ENCODE measurements around the gene MCM3.

Gene MCM3

GRCh38 chr6:52304983-52305390 lies 20.4 kb upstream of the MCM3 start:
- peak overlapping the region; percentile 56 for H3K4me3 ChIP-seq (ENCODE audit: low read length)
- peaks cover 44% of the 10 kb centered on the region for H3K4me1 ChIP-seq (ENCODE audit: control insufficient read depth, low read length)
- no peaks in the 10 kb centered on the region for H3K79me2 ChIP-seq (ENCODE audit: control insufficient read depth, low read length)
- H3K36me3 ChIP-seq (ENCODE audit: control insufficient read depth, low read length), result no peaks in the 10 kb centered on the region
- H4K20me1 ChIP-seq (ENCODE audit: control insufficient read depth, insufficient read depth, low read depth, low read length), result no peaks in the 10 kb centered on the region
- TF ChIP-seq EZH2phosphoT487 (IDR thresholded peaks at IDR 0.05; ENCODE audit: borderline replicate concordance, low read length) (no peak), CTCF (IDR thresholded peaks at IDR 0.05; ENCODE audit: low read depth, low read length, poor library complexity, severe bottlenecking) (no peak)
- H3K27me3 ChIP-seq (ENCODE audit: control insufficient read depth, low read length), result no peaks in the 10 kb centered on the region
- H3K27ac ChIP-seq (ENCODE audit: low read depth, low read length), result peak overlapping the region; percentile 92
- no peaks in the 10 kb centered on the region for H3K9me3 ChIP-seq (ENCODE audit: control insufficient read depth, insufficient read depth, low read length)
- H3K9me2 ChIP-seq (replicated peaks; ENCODE audit: control insufficient read depth, low read length), result no peaks in the 10 kb centered on the region
- H3F3A ChIP-seq (ENCODE audit: control insufficient read depth, insufficient read depth), result peaks cover 15% of the 10 kb centered on the region
- H3K4me2 ChIP-seq (ENCODE audit: low read length), result peak overlapping the region; percentile 72

- Histone ChIP-seq H3K9me3 (ENCODE audit: control insufficient read depth, insufficient read depth, low read length) (no peaks in the 10 kb centered on the region), H3K4me3 (ENCODE audit: low read length) (no peak overlapping the region), H3K27ac (ENCODE audit: low read depth, low read length) (no peak overlapping the region), H3K27me3 (ENCODE audit: control insufficient read depth, low read length) (no peaks in the 10 kb centered on the region), H3K9me2 (replicated peaks; ENCODE audit: control insufficient read depth, low read length) (no peaks in the 10 kb centered on the region), H3F3A (ENCODE audit: control insufficient read depth, insufficient read depth) (peaks cover 15% of the 10 kb centered on the region), H4K20me1 (ENCODE audit: control insufficient read depth, insufficient read depth, low read depth, low read length) (no peaks in the 10 kb centered on the region), H3K4me2 (ENCODE audit: low read length) (no peak overlapping the region), H3K4me1 (ENCODE audit: control insufficient read depth, low read length) (peaks cover 42% of the 10 kb centered on the region), H3K79me2 (ENCODE audit: control insufficient read depth, low read length) (no peaks in the 10 kb centered on the region), H3K36me3 (ENCODE audit: control insufficient read depth, low read length) (no peaks in the 10 kb centered on the region)
- TF ChIP-seq EZH2phosphoT487 (IDR thresholded peaks at IDR 0.05; ENCODE audit: borderline replicate concordance, low read length), result no peak
- TF ChIP-seq CTCF (IDR thresholded peaks at IDR 0.05; ENCODE audit: low read depth, low read length, poor library complexity, severe bottlenecking), result no peak
Observed at GRCh38 chr6:52303178-52303577, 18.6 kb upstream of the MCM3 start.

- Histone ChIP-seq H3K79me2 (ENCODE audit: control insufficient read depth, low read length) (no peaks in the 10 kb centered on the region), H4K20me1 (ENCODE audit: control insufficient read depth, insufficient read depth, low read depth, low read length) (no peaks in the 10 kb centered on the region), H3K36me3 (ENCODE audit: control insufficient read depth, low read length) (no peaks in the 10 kb centered on the region), H3K4me1 (ENCODE audit: control insufficient read depth, low read length) (peaks cover 42% of the 10 kb centered on the region), H3K27ac (ENCODE audit: low read depth, low read length) (no peak overlapping the region), H3K4me3 (ENCODE audit: low read length) (no peak overlapping the region), H3K9me3 (ENCODE audit: control insufficient read depth, insufficient read depth, low read length) (no peaks in the 10 kb centered on the region), H3F3A (ENCODE audit: control insufficient read depth, insufficient read depth) (peaks cover 14% of the 10 kb centered on the region), H3K27me3 (ENCODE audit: control insufficient read depth, low read length) (no peaks in the 10 kb centered on the region), H3K4me2 (ENCODE audit: low read length) (no peak overlapping the region), H3K9me2 (replicated peaks; ENCODE audit: control insufficient read depth, low read length) (no peaks in the 10 kb centered on the region)
- TF ChIP-seq CTCF (IDR thresholded peaks at IDR 0.05; ENCODE audit: low read depth, low read length, poor library complexity, severe bottlenecking) (no peak), EZH2phosphoT487 (IDR thresholded peaks at IDR 0.05; ENCODE audit: borderline replicate concordance, low read length) (no peak)
Observed at GRCh38 chr6:52301326-52301725, 16.8 kb upstream of the MCM3 start.

All from DOHH2 (cell line).